Transverse colon (tissue), 4 donors: Measurements from ENCODE around the gene ERICH2. TPM values are rescaled to one million over a fixed set of nuclear protein-coding genes. Genes with fewer than 3 reads are reported as not detected.

Experiments used
- DNase-seq: peaks from one replicate; pipeline ENCODE4 v3.0.0-alpha.2; 2019
- H3K27ac ChIP-seq, 4 donors: fragments of 200-600 bp; sonication (generic); 2 replicates each; pipeline ENCODE4 v1.5.1; 2016 to 2018; ENCODE audit warnings: inconsistent platforms in 4 of 4
- H3K27me3 ChIP-seq: fragments of 200-600 bp; sonication (generic); 2 replicates; pipeline ENCODE4 v1.5.1; 2017; ENCODE audit warnings: inconsistent platforms
- H3K36me3 ChIP-seq, 4 donors: fragments of 200-600 bp; sonication (generic); 2 replicates each; pipeline ENCODE4 v1.5.1; 2017 to 2019; ENCODE audit warnings: inconsistent platforms in 4 of 4
- H3K4me1 ChIP-seq, 4 donors: fragments of 200-600 bp; sonication (generic); 2 replicates each; pipeline ENCODE4 v1.5.1; 2017 to 2020; ENCODE audit warnings: inconsistent platforms in 4 of 4
- H3K4me3 ChIP-seq, 4 donors: fragments of 200-600 bp; sonication (generic); 1 replicate in 1 of 4; 2 replicates in 3 of 4; pipeline versions ENCODE4 v1.5.1 to v1.6.1; 2017 to 2019; ENCODE audit warnings: inconsistent platforms in 4 of 4
- H3K9me3 ChIP-seq, 2 donors: fragments of 200-600 bp; sonication (generic); 2 replicates each; pipeline ENCODE4 v1.5.1; 2017 to 2019; ENCODE audit warnings: inconsistent platforms in 2 of 2
- EP300 ChIP-seq: sonication (generic); formaldehyde crosslinking; IDR thresholded peaks from one replicate; pipeline ENCODE4 v1.6.1; 2017; ENCODE audit warnings: antibody characterized with exemption, low read depth
- POLR2A ChIP-seq: fragments of 450-650 bp; IDR thresholded peaks from one replicate; pipeline ENCODE4 v1.6.1; 2016; ENCODE audit warnings: antibody characterized with exemption, mild to moderate bottlenecking, moderate library complexity
- POLR2AphosphoS5 ChIP-seq, 3 donors: sonication (generic); formaldehyde crosslinking; IDR thresholded peaks; one replicate each; pipeline ENCODE4 v1.6.1; 2016; ENCODE audit warnings: antibody characterized with exemption in 3 of 3
- WGBS, 2 donors: methylation state at CpG; one replicate each; pipeline ENCODE4 v1.1.5; 2018; ENCODE audit warnings: low coverage in 1 of 2; 5-methylcytosine and 5-hydroxymethylcytosine counted together
- in situ Hi-C, 4 donors: fragments of 200-750 bp; cut with MboI; loops; one replicate each; pipeline versions ENCODE4 v1.15.0 to v1.15.1; 2017; ENCODE audit warnings: low sequenced_read_pairs in 3 of 4, low pct_ligation_motif_present in 1 of 4, low pct_unique_long_range_greater_than_20kb in 1 of 4
- intact Hi-C: fragments of 100-400 bp; cut with DNase I; formaldehyde crosslinking; loops from one replicate; pipeline ENCODE4 v1.15.1; 2023; ENCODE audit warnings: low total_unique reads
- total RNA-seq, 4 donors: library from RNA; depleted of rRNA; stranded (reverse); fragments of >200 nt; gene quantifications; one replicate each; pipeline ENCODE4 v1.1.0, GENCODE V29; 2016
- TF ChIP-seq, protein P1 (sequence below), 5 experiments: fragments of 200-600 bp in 3 of 5; fragments of 450-650 bp in 2 of 5; sonication (generic) in 3 of 5; IDR thresholded peaks; 1 replicate in 2 of 5; 2 replicates in 3 of 5; pipeline ENCODE4 v1.5.1; 2016 to 2017; ENCODE audit warnings: antibody characterized with exemption in 5 of 5, inconsistent platforms in 3 of 5, mild to moderate bottlenecking in 2 of 5, moderate library complexity in 1 of 5

The ERICH2 gene
- total RNA-seq, 4 donors from 2014 or later, result not detected

DNA sequence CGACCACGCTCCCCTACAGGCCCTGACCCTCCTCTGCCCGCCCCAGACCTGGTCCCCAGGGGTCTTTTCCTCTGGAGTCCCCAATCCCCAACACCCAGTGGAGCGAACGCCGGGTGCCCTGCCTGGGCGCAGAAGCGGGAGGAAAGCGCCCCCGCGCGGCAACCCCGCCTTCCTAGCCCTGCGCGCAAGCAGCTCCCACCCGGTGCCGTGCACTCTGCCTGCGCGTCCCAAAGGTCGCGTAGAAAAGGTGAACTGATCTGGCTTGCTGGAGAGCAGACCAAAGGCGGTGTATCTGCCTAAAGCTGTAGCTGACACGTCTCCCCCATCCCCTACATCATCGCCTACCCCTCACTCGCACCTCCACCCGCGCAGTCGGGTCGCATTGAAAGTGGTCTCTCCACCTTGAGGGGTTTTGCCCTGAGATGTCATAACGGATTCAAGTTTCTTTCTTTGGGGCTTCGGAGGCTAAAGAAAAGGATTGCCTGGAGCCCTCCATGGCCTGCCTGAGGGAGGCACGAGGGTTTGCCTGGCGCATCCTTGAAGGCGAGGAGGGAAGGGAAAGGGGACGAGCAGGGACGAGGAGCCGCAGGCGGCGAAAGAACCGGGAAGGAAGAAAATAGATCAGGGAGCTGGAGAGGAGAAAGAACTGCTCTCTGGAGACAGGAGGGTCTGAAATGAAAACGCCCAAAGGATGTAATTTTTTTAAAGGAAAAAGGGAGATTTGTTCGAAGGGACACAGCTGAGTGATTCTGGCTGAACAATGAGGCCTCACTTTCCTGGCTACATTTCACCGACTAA, 52.3 kb downstream of the ERICH2 start:
- Histone ChIP-seq H3K36me3 (no peaks in the 10 kb centered on the region), H3K9me3 (no peaks in the 10 kb centered on the region), H3K27me3 (peaks cover 95% of the 10 kb centered on the region), H3K4me1 (peaks cover 29 to 58% (median 51%) of the 10 kb centered on the region in 4 donors), H3K4me3 (peak overlapping the region in 1 of 4 donors; percentile 39), H3K27ac (no peak overlapping the region)
- in situ Hi-C loops, result loop anchor here in 3 of 4 donors (25.0 kb wide), 2 partner anchors 110 to 410 kb away; partner anchors contain the start of gene SP5 (in 1 of the 3)
- intact Hi-C loops, result no loop called here
- DNase-seq, result no peak
- WGBS, 2 donors, result 27 to 39% methylated on average over 10 to 27 of the region's 43 CpGs
- TF ChIP-seq, protein P1, sequence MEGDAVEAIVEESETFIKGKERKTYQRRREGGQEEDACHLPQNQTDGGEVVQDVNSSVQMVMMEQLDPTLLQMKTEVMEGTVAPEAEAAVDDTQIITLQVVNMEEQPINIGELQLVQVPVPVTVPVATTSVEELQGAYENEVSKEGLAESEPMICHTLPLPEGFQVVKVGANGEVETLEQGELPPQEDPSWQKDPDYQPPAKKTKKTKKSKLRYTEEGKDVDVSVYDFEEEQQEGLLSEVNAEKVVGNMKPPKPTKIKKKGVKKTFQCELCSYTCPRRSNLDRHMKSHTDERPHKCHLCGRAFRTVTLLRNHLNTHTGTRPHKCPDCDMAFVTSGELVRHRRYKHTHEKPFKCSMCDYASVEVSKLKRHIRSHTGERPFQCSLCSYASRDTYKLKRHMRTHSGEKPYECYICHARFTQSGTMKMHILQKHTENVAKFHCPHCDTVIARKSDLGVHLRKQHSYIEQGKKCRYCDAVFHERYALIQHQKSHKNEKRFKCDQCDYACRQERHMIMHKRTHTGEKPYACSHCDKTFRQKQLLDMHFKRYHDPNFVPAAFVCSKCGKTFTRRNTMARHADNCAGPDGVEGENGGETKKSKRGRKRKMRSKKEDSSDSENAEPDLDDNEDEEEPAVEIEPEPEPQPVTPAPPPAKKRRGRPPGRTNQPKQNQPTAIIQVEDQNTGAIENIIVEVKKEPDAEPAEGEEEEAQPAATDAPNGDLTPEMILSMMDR (IDR thresholded peaks at IDR 0.05), result peak in 1 of 5 experiments; percentile 7
- no peak for TF ChIP-seq EP300
- TF ChIP-seq POLR2A, result no peak

DNA sequence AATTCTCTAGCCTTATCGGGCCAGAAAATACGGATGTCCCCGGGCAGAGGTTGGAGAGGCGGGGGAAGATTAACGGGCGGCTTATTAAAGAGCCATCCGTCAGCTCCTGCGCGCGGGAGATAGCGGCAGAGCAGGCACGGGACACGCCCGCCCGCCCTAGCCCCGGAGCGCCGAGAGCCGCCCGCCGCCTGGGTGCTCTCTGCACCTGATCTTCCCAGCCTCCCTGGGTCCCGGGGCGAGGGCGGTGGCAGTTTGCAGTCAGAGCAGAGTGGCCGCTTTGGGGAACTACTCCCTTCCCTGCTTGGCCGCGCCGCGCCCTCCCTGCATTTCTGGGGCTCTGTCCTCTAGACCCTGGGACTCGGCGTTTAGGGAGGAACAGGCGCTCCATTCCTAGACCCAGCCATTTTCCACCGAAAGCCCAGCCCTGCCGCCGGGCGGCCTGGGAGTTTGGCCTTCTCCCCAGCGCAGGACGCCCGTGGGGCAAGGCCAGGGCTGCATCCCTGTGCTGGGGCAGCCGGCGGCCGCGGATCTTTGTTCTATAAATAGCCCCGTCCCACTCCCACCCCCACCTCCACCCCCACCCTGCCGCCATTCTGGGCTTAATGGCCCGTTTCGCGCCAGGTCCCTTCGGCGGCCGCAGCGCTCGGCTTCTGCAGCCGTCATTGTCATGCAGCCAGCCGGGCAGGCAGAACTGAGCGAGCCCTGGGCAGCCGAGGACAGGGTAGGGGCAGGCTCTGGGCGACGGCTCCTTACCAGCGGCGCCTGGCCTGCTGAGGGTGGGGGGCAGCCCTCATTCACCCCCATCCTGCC, 53.1 kb downstream of the ERICH2 start:
- Histone ChIP-seq H3K9me3 (no peaks in the 10 kb centered on the region), H3K4me1 (peaks cover 24 to 50% (median 43%) of the 10 kb centered on the region in 4 donors), H3K36me3 (no peaks in the 10 kb centered on the region), H3K27ac (no peak overlapping the region), H3K27me3 (peaks cover 92% of the 10 kb centered on the region), H3K4me3 (peak overlapping the region in 2 of 4 donors; percentile 17 to 39)
- TF ChIP-seq POLR2AphosphoS5 (IDR thresholded peaks at IDR 0.05), result no peak
- TF ChIP-seq EP300, result no peak
- TF ChIP-seq, protein P1 (IDR thresholded peaks at IDR 0.05), result no peak
- no peak for TF ChIP-seq POLR2A
- intact Hi-C loops (no loop called here), in situ Hi-C loops (loop anchor here in 3 of 4 donors (25.0 kb wide), 2 partner anchors 111 to 411 kb away; partner anchors contain the start of gene SP5 (in 1 of the 3))
- WGBS, 2 donors, result 7 to 17% methylated on average over 6 to 45 of the region's 61 CpGs
- no peak for DNase-seq

DNA sequence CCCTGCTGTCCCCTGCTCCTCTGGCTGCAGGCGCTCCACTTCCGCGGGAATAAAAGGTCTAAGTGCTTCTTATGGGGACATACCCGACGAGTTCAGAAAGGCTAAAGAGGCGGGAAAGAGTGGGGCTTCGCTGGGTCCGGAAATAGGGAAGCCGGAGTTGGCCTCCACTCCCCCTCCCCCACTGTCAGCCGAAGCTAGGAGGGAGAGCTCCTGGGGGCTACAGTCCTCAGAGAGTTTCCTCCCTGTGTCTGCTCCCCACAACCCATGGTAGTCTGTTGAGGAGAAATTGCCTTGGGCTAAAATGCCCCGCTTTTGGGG, 53.7 kb downstream of the ERICH2 start:
- in situ Hi-C loops, result loop anchor here in 3 of 4 donors (25.0 kb wide), 2 partner anchors 112 to 412 kb away; partner anchors contain the start of gene SP5 (in 1 of the 3)
- intact Hi-C loops, result no loop called here

More for the DNA sequence above, 53.7 kb downstream of the ERICH2 start:
- no peak for TF ChIP-seq POLR2A
- no peak for TF ChIP-seq EP300
- TF ChIP-seq, protein P1 (IDR thresholded peaks at IDR 0.05), result no peak
- TF ChIP-seq POLR2AphosphoS5 (IDR thresholded peaks at IDR 0.05), result no peak
- Histone ChIP-seq H3K36me3 (no peaks in the 10 kb centered on the region), H3K27ac (no peak overlapping the region), H3K27me3 (peaks cover 89% of the 10 kb centered on the region), H3K4me1 (peaks cover 24 to 45% (median 39%) of the 10 kb centered on the region in 4 donors), H3K4me3 (peak overlapping the region in 2 of 4 donors; percentile 17 to 39), H3K9me3 (no peaks in the 10 kb centered on the region)
- no peak for DNase-seq
- WGBS, 2 donors, result 15% methylated on average over 11 of the region's 11 CpGs; no CpG with 5 or more reads in 1 of the 2 donors
